Measurements from ENCODE around the gene ALDH1B1.

Gene ALDH1B1

GRCh38 chr9:38436708-38437107, 44.2 kb downstream of the ALDH1B1 start:
- no peak for DNase-seq (ENCODE audit: extremely low read depth, low read depth)
- no peak for TF ChIP-seq CTCF (IDR thresholded peaks at IDR 0.05; ENCODE audit: low read depth, low read length)

GRCh38 chr9:38437193-38437823, 44.8 kb downstream of the ALDH1B1 start:
- DNase-seq (ENCODE audit: extremely low read depth, low read depth), result no peak
- TF ChIP-seq CTCF (IDR thresholded peaks at IDR 0.05; ENCODE audit: low read depth, low read length), result no peak

GRCh38 chr9:38439291-38439915, 46.9 kb downstream of the ALDH1B1 start:
- no peak for DNase-seq (ENCODE audit: extremely low read depth, low read depth)
- no peak for TF ChIP-seq CTCF (IDR thresholded peaks at IDR 0.05; ENCODE audit: low read depth, low read length)

GRCh38 chr9:38439916-38440301, 47.4 kb downstream of the ALDH1B1 start:
- TF ChIP-seq CTCF (IDR thresholded peaks at IDR 0.05; ENCODE audit: low read depth, low read length), result no peak
- no peak for DNase-seq (ENCODE audit: extremely low read depth, low read depth)

- TF ChIP-seq CTCF (IDR thresholded peaks at IDR 0.05; ENCODE audit: low read depth, low read length), result no peak
These were observed 48.0 kb downstream of the ALDH1B1 start for GRCh38 chr9:38440516-38440915.

GRCh38 chr9:38441347-38442085, 49.0 kb downstream of the ALDH1B1 start:
- no peak for DNase-seq (ENCODE audit: extremely low read depth, low read depth)

More at GRCh38 chr9:38440516-38440915, 48.0 kb downstream of the ALDH1B1 start:
- DNase-seq (ENCODE audit: extremely low read depth, low read depth), result no peak

More at GRCh38 chr9:38441347-38442085, 49.0 kb downstream of the ALDH1B1 start:
- no peak for TF ChIP-seq CTCF (IDR thresholded peaks at IDR 0.05; ENCODE audit: low read depth, low read length)
